Measurements from ENCODE around the gene LDB2. TPM values are rescaled to one million over a fixed set of nuclear protein-coding genes. Genes with fewer than 3 reads are reported as not detected.

Gene LDB2
- total and polyA plus RNA-seq, 3 donors from 2014 or later = 14.6 to 17.8 (median 15.7) TPM

DNA sequence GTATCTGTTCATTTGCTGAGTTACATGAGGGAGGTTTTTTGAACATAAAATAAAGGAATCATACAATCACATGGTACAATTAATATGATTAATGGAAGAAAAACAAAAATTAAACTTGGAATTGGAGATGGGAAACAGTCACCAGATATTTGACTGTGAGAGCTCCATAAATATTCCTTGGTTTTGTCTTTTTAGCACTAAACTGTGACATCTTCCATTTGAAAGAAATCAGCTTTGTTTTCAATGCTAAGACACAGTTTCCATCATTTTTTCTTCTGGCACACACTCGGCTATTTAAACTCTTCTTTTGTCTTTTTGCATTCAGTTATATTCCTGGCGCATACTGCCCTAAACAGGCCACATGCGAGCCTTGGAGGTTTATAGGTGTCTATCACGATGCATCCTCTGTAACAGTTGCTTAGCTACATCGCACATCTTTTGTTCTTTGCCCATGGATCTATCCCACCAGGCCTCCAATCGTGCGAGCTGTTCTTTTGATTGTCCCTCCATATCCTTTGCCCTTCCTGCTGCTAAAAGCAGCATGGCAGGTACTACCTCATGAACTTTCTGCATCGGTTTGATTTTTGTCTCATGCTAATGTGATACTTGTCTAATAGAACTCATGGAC, 158.3 kb downstream of the LDB2 start:
- Histone ChIP-seq H3K4me3 (no peak overlapping the region), H3K27ac (no peak overlapping the region), H3K36me3 (ENCODE audit: low read depth, missing control alignments) (no peaks in the 10 kb centered on the region), H3K4me1 (no peaks in the 10 kb centered on the region), H3K9me3 (no peaks in the 10 kb centered on the region), H3K27me3 (no peaks in the 10 kb centered on the region)
- no peak for DNase-seq
- intact Hi-C loops (cut with DNase I; ENCODE audit: low total_unique reads) = no loop called here
- WGBS, 2 donors = 76 to 92% methylated on average over 8 of the region's 8 CpGs
- TF ChIP-seq, protein P1, sequence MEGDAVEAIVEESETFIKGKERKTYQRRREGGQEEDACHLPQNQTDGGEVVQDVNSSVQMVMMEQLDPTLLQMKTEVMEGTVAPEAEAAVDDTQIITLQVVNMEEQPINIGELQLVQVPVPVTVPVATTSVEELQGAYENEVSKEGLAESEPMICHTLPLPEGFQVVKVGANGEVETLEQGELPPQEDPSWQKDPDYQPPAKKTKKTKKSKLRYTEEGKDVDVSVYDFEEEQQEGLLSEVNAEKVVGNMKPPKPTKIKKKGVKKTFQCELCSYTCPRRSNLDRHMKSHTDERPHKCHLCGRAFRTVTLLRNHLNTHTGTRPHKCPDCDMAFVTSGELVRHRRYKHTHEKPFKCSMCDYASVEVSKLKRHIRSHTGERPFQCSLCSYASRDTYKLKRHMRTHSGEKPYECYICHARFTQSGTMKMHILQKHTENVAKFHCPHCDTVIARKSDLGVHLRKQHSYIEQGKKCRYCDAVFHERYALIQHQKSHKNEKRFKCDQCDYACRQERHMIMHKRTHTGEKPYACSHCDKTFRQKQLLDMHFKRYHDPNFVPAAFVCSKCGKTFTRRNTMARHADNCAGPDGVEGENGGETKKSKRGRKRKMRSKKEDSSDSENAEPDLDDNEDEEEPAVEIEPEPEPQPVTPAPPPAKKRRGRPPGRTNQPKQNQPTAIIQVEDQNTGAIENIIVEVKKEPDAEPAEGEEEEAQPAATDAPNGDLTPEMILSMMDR (IDR thresholded peaks at IDR 0.05) = no peak
- no peak for TF ChIP-seq POLR2A (IDR thresholded peaks at IDR 0.05)

DNA sequence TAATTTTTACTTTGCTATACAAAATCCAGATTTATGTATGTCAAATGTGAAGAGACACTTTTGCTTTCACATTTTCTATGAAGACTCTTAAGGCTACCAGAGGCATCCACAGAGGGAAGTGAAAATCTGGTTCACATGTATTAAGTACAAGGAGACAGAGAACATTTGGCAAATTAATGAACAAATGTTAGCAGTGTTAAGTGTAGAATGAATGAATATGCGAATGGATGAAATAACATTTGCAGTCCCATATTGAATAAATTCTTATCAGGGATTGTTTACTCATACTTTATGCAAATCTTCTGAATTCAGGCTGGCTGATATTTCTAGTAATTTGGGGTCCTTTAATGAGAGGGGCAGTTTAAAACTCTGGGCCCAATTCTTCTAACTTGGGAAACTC, 159.9 kb downstream of the LDB2 start:
- no peaks in the 10 kb centered on the region for H3K27me3 ChIP-seq
- no peak overlapping the region for H3K27ac ChIP-seq
- H3K36me3 ChIP-seq (ENCODE audit: low read depth, missing control alignments) = no peaks in the 10 kb centered on the region
- H3K9me3 ChIP-seq = no peaks in the 10 kb centered on the region
- no peak overlapping the region for H3K4me3 ChIP-seq
- no peaks in the 10 kb centered on the region for H3K4me1 ChIP-seq
- TF ChIP-seq, protein P1 (IDR thresholded peaks at IDR 0.05) = no peak
- TF ChIP-seq POLR2A (IDR thresholded peaks at IDR 0.05) = no peak
- intact Hi-C loops (cut with DNase I; ENCODE audit: low total_unique reads) = no loop called here
- DNase-seq = no peak
- WGBS, 2 donors = 95% methylated on average over 1 of the region's 1 CpG

DNA sequence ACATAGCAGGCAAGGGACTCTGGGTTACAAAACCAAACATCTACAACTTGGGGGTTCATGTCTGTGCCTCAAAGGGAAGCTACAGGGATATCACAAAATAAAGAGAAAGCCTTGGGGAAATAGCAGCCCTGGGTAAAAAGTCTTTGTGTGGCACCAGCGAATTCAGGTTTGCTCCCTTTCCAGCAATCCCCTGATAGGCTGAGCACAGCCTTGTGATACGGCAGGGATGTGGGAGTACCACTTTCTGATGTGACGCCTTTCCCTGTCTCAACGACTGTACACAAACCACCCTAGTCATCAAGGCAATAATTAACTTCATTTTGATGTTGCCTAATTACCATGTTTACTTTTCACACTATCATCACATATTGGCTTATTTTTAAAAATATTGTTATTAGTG, 164.9 kb downstream of the LDB2 start:
- DNase-seq = no peak
- Histone ChIP-seq H3K27me3 (no peaks in the 10 kb centered on the region), H3K4me1 (no peaks in the 10 kb centered on the region), H3K36me3 (ENCODE audit: low read depth, missing control alignments) (no peaks in the 10 kb centered on the region), H3K4me3 (no peak overlapping the region), H3K9me3 (no peaks in the 10 kb centered on the region), H3K27ac (no peak overlapping the region)
- 74 to 80% methylated on average over 4 of the region's 4 CpGs for WGBS, 2 donors
- TF ChIP-seq POLR2A (IDR thresholded peaks at IDR 0.05) = no peak
- TF ChIP-seq, protein P1 (IDR thresholded peaks at IDR 0.05) = no peak
- intact Hi-C loops (cut with DNase I; ENCODE audit: low total_unique reads) = no loop called here

DNA sequence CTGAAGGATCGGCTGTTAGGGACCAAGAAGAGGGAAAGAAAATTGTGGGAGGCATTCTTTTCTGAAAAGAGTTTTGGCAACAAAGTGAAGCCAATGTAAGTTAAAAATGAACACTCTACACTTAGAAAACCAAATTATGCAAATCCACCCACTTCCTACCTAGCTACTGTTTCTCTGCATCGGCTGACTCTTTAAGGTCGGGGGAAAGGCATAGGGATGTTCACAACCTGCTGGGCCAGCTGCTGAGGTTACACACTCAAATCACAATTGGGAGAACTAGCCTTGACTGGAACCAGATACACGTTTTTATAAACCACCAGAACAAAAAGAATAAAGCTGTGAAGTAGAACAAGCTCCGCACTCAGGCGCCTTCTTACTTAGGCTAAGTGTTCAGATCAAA, 165.7 kb downstream of the LDB2 start:
- no peak for DNase-seq
- Histone ChIP-seq H3K4me3 (no peak overlapping the region), H3K36me3 (ENCODE audit: low read depth, missing control alignments) (no peaks in the 10 kb centered on the region), H3K27me3 (no peaks in the 10 kb centered on the region), H3K27ac (no peak overlapping the region), H3K9me3 (no peaks in the 10 kb centered on the region), H3K4me1 (no peaks in the 10 kb centered on the region)
- TF ChIP-seq, protein P1 (IDR thresholded peaks at IDR 0.05) = no peak
- no peak for TF ChIP-seq POLR2A (IDR thresholded peaks at IDR 0.05)
- WGBS, 2 donors = 81 to 82% methylated on average over 6 of the region's 6 CpGs
- intact Hi-C loops (cut with DNase I; ENCODE audit: low total_unique reads) = no loop called here

DNA sequence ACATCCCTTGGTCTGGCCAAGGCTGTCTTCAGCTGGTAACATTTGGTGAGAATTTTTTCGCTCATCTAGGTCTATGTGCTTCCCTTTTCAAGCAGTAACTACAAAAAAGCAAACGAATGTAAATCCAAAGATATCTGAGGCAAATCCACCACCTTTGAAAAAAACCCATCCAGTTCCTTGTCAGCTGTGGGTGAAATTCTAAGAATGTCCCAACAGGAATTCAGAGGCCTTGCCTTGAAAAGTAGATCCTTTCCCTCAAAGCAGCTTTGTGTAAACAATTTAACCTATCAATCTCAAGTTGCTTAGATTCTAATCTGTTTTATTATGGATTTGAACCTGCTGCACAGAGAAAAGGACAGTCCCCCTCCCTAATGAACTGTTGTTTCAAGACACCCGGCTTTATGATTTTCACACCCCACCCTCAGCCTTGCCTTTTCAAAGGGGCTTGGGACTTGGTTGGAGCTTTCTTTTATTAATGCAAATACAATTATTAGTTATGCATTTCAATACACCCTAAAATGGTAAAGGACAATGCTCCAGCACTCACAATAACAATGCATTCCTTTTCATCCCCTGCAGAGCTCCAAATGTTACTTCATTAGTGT, 166.6 kb downstream of the LDB2 start:
- intact Hi-C loops (cut with DNase I; ENCODE audit: low total_unique reads) = no loop called here
- Histone ChIP-seq H3K4me1 (no peaks in the 10 kb centered on the region), H3K27ac (no peak overlapping the region), H3K27me3 (no peaks in the 10 kb centered on the region), H3K4me3 (no peak overlapping the region), H3K9me3 (no peaks in the 10 kb centered on the region), H3K36me3 (ENCODE audit: low read depth, missing control alignments) (no peaks in the 10 kb centered on the region)
- DNase-seq = no peak
- no peak for TF ChIP-seq POLR2A (IDR thresholded peaks at IDR 0.05)
- TF ChIP-seq, protein P1 (IDR thresholded peaks at IDR 0.05) = no peak
- WGBS, 2 donors = 83 to 86% methylated on average over 3 of the region's 3 CpGs
